Liver (tissue), 3 donors: Measurements from ENCODE around the gene S100A11.

Experiments
- CTCF ChIP-seq: fragments of 150-350 bp; IDR thresholded peaks from 2 replicates; pipeline ENCODE4 v1.5.1; 2017; ENCODE audit warnings: improper control_type of control experiment, low read depth, low read length; ENCODE audit not compliant: missing input control
- GABPA ChIP-seq, 2 donors: IDR thresholded peaks in 1 of 2; conservative IDR thresholded peaks in 1 of 2; 2 replicates each; pipeline ENCODE4 v1.6.1; 2016; ENCODE audit warnings: antibody characterized with exemption in 2 of 2, mild to moderate bottlenecking in 1 of 2, moderate library complexity in 1 of 2
- MAX ChIP-seq: IDR thresholded peaks from 2 replicates; pipeline ENCODE4 v1.6.1; 2016; ENCODE audit warnings: antibody characterized with exemption
- RAD21 ChIP-seq, 2 donors: IDR thresholded peaks; 2 replicates each; pipeline ENCODE4 v1.6.1; 2016; ENCODE audit warnings: antibody characterized with exemption in 2 of 2, mild to moderate bottlenecking in 2 of 2
- SP1 ChIP-seq: IDR thresholded peaks from 2 replicates; pipeline ENCODE4 v1.6.1; 2018; ENCODE audit warnings: antibody characterized with exemption, mild to moderate bottlenecking
- donor health status: healthy.
- donor health status: healthy.

DNA sequence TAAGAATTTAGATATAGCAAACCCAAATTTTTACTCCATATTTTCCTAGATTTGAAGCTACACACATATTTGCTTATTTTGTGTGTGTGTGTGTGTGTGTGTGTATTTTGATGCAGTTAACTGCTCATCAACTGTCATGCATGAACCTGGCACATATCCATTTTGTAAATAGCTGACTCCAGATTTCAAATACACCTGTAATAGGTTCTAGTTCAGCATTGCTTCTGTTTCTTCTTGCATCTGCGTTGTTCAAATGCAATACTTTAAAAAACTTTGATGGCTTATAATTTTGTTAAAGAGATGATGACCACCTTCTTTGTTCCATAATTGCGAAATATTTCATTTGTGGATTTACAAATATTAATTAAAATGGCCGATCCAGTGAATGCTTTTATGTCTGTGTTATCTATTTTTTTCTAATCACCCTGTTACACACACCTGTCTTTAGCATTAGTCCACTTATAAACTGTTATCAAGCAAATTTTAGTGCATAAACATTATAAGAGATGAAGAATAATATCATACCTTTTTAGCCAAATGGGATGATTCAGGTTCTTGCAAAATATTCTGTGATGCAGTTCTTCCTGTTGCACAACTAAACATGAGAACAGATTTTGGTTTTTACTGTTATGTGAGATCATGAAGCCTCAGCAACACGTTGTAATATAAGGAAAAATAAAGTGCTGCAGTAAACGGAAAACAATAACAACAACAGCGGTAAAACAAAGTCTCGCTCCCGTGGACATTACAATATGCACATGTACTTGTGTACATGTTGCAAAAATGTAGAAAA is 12.7 kb upstream of the S100A11 start:
- TF ChIP-seq CTCF = no peak
- TF ChIP-seq SP1 = no peak
- no peak for TF ChIP-seq RAD21 (IDR thresholded peaks at IDR 0.05)
- no peak for TF ChIP-seq MAX
- TF ChIP-seq GABPA (IDR thresholded peaks at IDR 0.05 in 1 of 2, conservative IDR thresholded peaks at IDR 0.05 in 1 of 2) = no peak
